Nephron progenitor cell (in vitro differentiated cells): ENCODE results near the gene TMEM151B.
A peak's percentile ranks its signal among the peaks of the same experiment; 100 is the strongest.

Source experiments
- DNase-seq: peaks from one replicate; pipeline ENCODE4 v3.0.0; 2021
- H3K27ac Mint-ChIP-seq: 2 replicates; pipeline ENCODE4 v1.8.0; 2021; ENCODE audit warnings: mild to moderate bottlenecking, moderate library complexity, mixed read lengths
- H3K27me3 Mint-ChIP-seq: 2 replicates; pipeline ENCODE4 v1.8.0; 2021; ENCODE audit warnings: mild to moderate bottlenecking, low read depth, mixed read lengths; ENCODE audit not compliant: poor library complexity
- H3K36me3 Mint-ChIP-seq: 2 replicates; pipeline ENCODE4 v1.8.0; 2021; ENCODE audit warnings: low read depth, mixed read lengths
- H3K4me1 Mint-ChIP-seq: 2 replicates; pipeline ENCODE4 v1.8.0; 2021; ENCODE audit warnings: mixed read lengths
- H3K4me3 Mint-ChIP-seq: 2 replicates; pipeline ENCODE4 v1.8.0; 2021; ENCODE audit warnings: mild to moderate bottlenecking, moderate library complexity, mixed read lengths
- H3K9me3 Mint-ChIP-seq: 2 replicates; pipeline ENCODE4 v1.8.0; 2021; ENCODE audit warnings: mild to moderate bottlenecking, moderate library complexity, mixed read lengths
- TF ChIP-seq, protein P1 (sequence below): fragments of 200-600 bp; sonication (generic); IDR thresholded peaks from 2 replicates; pipeline ENCODE4 v1.5.0; 2021; ENCODE audit warnings: antibody characterized with exemption

The TMEM151B gene

DNA sequence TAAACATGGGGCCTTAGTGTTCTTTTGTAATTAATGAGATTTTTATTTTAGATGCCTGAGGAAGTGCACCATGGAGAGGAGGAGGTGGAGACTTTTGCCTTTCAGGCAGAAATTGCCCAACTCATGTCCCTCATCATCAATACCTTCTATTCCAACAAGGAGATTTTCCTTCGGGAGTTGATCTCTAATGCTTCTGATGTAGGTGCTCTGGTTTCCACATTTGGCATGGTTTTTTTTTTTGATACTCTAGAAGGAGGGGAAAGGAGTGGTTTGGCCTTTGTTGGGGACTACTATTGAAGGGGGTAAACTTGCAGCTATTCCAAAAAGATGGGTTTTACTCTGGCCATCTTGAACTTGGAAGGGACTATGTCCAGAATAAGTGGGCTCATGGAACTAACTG, 21.7 kb upstream of the TMEM151B start:
- Mint-ChIP-seq H3K4me1 (peaks cover 62% of the 10 kb centered on the region), H3K27ac (peak overlapping the region; percentile 94), H3K36me3 (peaks cover 55% of the 10 kb centered on the region), H3K27me3 (peaks cover 11% of the 10 kb centered on the region), H3K4me3 (peak overlapping the region; percentile 98), H3K9me3 (no peaks in the 10 kb centered on the region)
- TF ChIP-seq, protein P1, sequence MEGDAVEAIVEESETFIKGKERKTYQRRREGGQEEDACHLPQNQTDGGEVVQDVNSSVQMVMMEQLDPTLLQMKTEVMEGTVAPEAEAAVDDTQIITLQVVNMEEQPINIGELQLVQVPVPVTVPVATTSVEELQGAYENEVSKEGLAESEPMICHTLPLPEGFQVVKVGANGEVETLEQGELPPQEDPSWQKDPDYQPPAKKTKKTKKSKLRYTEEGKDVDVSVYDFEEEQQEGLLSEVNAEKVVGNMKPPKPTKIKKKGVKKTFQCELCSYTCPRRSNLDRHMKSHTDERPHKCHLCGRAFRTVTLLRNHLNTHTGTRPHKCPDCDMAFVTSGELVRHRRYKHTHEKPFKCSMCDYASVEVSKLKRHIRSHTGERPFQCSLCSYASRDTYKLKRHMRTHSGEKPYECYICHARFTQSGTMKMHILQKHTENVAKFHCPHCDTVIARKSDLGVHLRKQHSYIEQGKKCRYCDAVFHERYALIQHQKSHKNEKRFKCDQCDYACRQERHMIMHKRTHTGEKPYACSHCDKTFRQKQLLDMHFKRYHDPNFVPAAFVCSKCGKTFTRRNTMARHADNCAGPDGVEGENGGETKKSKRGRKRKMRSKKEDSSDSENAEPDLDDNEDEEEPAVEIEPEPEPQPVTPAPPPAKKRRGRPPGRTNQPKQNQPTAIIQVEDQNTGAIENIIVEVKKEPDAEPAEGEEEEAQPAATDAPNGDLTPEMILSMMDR: no peak
- DNase-seq: no peak

DNA sequence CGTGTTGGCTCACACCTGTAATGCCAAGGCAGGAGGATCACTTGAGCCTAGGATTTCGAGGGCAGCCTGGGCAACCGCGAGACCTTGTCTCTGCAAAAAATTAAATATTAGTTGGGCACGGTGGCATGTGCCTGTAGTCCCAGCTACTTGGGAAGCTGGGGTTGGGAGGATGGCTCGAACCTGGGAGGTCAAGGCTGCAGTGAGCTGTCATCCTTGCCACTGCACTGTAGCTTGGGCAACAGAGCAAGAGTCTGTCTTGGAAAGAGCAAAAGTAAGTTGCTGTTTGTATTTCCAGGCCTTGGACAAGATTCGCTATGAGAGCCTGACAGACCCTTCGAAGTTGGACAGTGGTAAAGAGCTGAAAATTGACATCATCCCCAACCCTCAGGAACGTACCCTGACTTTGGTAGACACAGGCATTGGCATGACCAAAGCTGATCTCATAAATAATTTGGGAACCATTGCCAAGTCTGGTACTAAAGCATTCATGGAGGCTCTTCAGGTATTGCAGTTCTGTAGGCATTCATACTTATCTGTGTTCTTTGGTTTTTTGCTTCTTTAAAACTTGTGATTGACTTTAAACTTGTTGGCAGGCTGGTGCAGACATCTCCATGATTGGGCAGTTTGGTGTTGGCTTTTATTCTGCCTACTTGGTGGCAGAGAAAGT, 21.0 kb upstream of the TMEM151B start:
- DNase-seq: no peak
- peak overlapping the region; percentile 98 for H3K4me3 Mint-ChIP-seq
- H3K9me3 Mint-ChIP-seq: no peaks in the 10 kb centered on the region
- TF ChIP-seq, protein P1: no peak
- H3K27ac Mint-ChIP-seq: peak overlapping the region; percentile 95
- peaks cover 7% of the 10 kb centered on the region for H3K27me3 Mint-ChIP-seq
- H3K36me3 Mint-ChIP-seq: peaks cover 59% of the 10 kb centered on the region
- H3K4me1 Mint-ChIP-seq: peaks cover 67% of the 10 kb centered on the region

- H3K27me3 Mint-ChIP-seq: peaks cover 7% of the 10 kb centered on the region
- no peak for DNase-seq
- H3K9me3 Mint-ChIP-seq: no peaks in the 10 kb centered on the region
- H3K27ac Mint-ChIP-seq: peak overlapping the region; percentile 18
- H3K36me3 Mint-ChIP-seq: peaks cover 62% of the 10 kb centered on the region
- TF ChIP-seq, protein P1: no peak
- peak overlapping the region; percentile 98 for H3K4me3 Mint-ChIP-seq
- H3K4me1 Mint-ChIP-seq: peaks cover 74% of the 10 kb centered on the region
Measured at GRCh38 chr6:44250067-44250717, 20.1 kb upstream of the TMEM151B start.

GRCh38 chr6:44250718-44251123, 19.5 kb upstream of the TMEM151B start:
- H3K27me3 Mint-ChIP-seq: peaks cover 7% of the 10 kb centered on the region
- DNase-seq: no peak
- H3K4me3 Mint-ChIP-seq: no peak overlapping the region

GRCh38 chr6:44251576-44252524, 18.4 kb upstream of the TMEM151B start:
- peaks cover 84% of the 10 kb centered on the region for H3K4me1 Mint-ChIP-seq
- DNase-seq: no peak

More at GRCh38 chr6:44250718-44251123, 19.5 kb upstream of the TMEM151B start:
- H3K27ac Mint-ChIP-seq: peak overlapping the region; percentile 15
- H3K4me1 Mint-ChIP-seq: peaks cover 74% of the 10 kb centered on the region
- no peaks in the 10 kb centered on the region for H3K9me3 Mint-ChIP-seq
- peaks cover 62% of the 10 kb centered on the region for H3K36me3 Mint-ChIP-seq
- TF ChIP-seq, protein P1: no peak

More at GRCh38 chr6:44251576-44252524, 18.4 kb upstream of the TMEM151B start:
- Mint-ChIP-seq H3K36me3 (peaks cover 62% of the 10 kb centered on the region), H3K4me3 (peak overlapping the region; percentile 54), H3K27ac (peak overlapping the region; percentile 48), H3K27me3 (peaks cover 7% of the 10 kb centered on the region), H3K9me3 (no peaks in the 10 kb centered on the region)
- TF ChIP-seq, protein P1: no peak
